Fibroblast of mammary gland (primary cell): Measurements from ENCODE around the gene PAX7.
A peak's percentile ranks its signal among the peaks of the same experiment; 100 is the strongest.
"Not testable (repeated sequence)": the region's sequence is repeated elsewhere in the genome, so short reads cannot be mapped to it uniquely, and the experiment has no call there.

Source experiments
- DNase-seq: peaks from one replicate; pipeline ENCODE4 v3.0.0-alpha.2; 2010; ENCODE audit warnings: low read depth
- H3K4me3 ChIP-seq: 2 replicates; pipeline ENCODE4 v1.5.1; 2011; ENCODE audit warnings: low read depth, mild to moderate bottlenecking, low read length, moderate library complexity; ENCODE audit not compliant: control insufficient read depth
- TF ChIP-seq, protein P1 (sequence below): conservative IDR thresholded peaks from 2 replicates; pipeline ENCODE4 v1.5.1; 2011; ENCODE audit warnings: low read depth, low read length, inconsistent platforms; ENCODE audit not compliant: control insufficient read depth, insufficient read depth

PAX7 gene

DNA sequence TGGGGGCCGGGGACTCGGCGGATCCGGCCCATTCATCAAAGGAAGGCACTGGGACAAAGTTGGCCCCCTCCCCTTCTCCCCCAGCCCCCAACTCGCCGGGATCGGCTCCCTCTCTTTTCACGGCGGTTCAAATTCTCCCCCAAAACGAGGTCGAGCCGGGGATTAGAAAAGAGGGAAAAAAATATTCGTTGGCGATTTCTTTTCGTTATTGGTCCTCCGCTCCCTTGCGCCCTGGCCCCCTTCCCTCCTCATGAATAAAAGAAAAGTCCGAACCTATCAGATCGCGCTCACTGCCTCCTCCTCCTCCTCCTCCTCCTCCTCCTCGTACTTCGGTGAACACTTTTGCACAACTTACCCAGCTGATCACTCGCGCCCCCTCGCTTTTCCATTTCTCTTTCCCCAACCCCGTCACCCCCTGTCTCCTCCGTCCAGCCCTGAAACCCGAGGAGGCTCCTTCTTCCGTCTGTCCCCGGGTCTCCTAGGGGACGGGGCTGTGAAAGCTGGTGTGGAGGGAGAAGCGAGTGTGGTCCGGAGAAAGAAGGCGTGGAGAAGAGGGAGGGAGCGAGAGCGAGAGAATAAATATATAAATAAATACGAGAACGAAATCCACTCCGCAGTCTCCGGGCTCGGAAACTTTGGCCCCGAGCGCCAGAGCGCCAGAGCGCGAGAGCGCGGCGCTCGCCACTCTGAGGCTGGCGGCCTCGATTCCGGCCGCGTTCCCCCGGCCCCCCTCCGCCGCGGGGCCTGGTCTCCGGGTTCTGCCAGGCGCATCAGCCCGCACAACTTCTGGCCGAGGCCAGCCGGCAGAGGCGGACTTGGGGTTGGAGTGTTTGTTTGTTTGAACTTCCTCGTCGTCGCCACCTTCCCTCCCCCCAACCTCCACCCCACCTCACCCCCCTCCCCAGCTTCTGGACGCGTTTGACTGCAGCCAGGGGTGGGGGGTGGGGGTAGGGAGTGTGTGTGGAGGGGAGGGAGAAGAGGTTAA, at the start of gene PAX7:
PAX7 (plus strand) TSS at position 336 of the 985 bp plus-strand sequence. CDS start 758 bp downstream, outside the sequence.
- H3K4me3 ChIP-seq, result no peak within 1 kb of the TSS
- DNase-seq, result no peak
- TF ChIP-seq, protein P1, sequence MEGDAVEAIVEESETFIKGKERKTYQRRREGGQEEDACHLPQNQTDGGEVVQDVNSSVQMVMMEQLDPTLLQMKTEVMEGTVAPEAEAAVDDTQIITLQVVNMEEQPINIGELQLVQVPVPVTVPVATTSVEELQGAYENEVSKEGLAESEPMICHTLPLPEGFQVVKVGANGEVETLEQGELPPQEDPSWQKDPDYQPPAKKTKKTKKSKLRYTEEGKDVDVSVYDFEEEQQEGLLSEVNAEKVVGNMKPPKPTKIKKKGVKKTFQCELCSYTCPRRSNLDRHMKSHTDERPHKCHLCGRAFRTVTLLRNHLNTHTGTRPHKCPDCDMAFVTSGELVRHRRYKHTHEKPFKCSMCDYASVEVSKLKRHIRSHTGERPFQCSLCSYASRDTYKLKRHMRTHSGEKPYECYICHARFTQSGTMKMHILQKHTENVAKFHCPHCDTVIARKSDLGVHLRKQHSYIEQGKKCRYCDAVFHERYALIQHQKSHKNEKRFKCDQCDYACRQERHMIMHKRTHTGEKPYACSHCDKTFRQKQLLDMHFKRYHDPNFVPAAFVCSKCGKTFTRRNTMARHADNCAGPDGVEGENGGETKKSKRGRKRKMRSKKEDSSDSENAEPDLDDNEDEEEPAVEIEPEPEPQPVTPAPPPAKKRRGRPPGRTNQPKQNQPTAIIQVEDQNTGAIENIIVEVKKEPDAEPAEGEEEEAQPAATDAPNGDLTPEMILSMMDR, result no peak

DNA sequence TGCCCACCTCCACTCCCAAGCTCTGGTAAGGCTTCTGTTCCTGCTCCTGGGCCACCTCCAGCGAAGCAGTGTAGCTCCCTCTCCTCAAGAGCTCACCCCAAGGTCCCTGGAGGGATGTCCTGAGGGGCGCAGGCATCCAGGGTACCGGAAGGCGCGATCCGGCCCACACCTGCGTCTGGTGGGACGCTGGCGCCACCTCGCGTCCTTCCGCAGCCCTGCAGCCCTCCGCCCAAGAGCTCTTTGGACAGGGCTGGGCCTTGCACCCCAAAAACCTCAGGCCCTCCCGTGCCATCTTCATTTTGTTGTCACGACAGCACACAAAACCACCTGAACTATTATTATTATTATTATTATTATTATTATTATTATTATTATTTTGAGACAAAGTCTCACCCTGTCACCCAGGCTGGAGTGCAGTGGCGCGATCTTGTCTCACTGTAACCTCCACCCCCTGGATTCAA, 49.2 kb upstream of the PAX7 start:
- H3K4me3 ChIP-seq, result no peak overlapping the region
- TF ChIP-seq, protein P1, result peak; percentile 70
- peak; percentile 8 for DNase-seq

DNA sequence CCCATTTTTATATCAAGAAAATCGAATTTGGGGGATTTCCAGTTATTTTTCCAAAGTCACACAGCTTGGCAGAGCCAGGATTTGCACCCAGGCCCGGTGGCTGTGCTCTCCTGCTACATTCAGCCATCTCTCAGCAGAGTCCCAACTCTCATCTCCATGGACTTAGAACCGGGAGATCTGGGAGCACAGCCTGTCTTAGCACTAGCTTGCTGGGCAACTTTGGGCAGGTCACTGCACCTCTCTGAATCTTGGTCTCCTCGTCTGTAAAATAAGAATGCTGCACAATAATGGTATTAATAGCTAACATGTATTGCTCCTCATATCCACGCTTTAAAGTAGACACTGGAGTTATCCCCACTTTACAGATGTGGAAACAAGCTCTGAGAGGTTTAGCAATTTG, 47.8 kb upstream of the PAX7 start:
- DNase-seq, result no peak
- no peak overlapping the region for H3K4me3 ChIP-seq
- TF ChIP-seq, protein P1, result no peak

DNA sequence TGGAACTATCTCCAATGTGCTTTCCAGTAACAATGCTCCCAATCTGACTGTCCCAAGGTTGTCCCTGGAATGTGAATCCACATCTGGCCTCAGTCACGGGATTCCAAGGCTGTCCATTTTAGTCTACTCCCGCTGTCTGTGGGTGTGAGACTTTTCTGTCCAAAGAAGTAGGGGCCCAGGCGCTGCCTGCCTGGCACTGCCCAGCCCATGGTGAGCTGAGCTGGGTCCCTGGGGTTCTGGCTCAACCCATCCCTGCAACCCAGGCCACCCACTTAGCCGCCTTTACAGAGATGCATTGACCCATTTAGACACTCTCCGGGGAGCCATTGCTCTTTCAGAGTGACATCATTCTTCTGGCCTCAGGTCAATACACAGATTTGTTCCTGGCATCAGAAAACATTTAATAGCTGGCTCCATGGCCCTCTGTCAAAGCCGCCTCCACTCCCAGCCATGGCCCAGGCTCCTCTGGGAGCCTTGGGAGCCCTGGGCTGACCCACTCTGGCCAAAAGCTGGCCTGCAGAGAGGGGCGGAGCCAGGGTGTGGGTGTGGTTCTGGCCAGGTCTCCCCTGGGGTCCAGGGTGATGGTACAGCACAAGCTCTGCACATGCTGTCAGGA, 47.2 kb upstream of the PAX7 start:
- TF ChIP-seq, protein P1, result no peak
- peak; percentile 24 for DNase-seq

DNA sequence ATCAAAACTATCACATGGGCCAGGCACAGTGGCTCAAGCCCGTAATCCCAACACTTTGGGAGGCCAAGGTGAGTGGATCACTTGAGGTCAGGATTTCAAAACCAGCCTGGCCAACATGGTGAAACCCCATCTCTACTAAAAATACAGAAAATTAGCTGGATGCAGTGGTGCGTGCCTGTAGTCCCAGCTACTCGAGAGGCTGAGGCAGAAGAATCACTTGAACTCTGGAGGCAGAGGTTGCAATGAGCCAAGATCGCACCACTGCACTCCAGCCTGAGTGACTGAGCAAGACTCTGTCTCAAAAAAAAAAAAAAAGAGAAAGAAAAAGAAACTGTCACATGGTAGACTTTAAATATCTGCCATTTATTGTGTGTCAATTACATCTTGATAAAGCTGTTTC, 44.6 kb upstream of the PAX7 start:
- DNase-seq, H3K4me3 ChIP-seq: not testable (repeated sequence)

More for the DNA sequence above, 47.2 kb upstream of the PAX7 start:
- H3K4me3 ChIP-seq, result no peak overlapping the region

DNA sequence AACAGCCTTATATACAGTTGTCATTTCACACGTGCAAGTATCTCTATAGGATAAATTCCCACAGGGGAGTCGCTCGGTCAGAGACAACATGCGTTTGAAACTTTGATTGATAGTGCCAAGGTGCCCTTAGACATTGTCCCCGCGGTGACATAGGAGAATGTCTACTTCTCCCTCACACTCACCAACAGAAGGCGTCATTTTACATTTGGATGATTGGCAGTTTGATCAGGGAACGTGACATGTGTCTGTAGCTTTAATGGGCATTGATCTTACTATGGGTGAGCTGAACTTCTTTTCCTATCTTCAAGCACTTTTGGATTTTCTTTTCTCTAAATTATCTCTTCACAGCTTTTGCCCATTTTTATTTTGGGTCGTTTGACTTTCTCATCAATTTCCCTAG, 42.6 kb upstream of the PAX7 start:
- TF ChIP-seq, protein P1, result no peak
- no peak overlapping the region for H3K4me3 ChIP-seq
- no peak for DNase-seq

DNA sequence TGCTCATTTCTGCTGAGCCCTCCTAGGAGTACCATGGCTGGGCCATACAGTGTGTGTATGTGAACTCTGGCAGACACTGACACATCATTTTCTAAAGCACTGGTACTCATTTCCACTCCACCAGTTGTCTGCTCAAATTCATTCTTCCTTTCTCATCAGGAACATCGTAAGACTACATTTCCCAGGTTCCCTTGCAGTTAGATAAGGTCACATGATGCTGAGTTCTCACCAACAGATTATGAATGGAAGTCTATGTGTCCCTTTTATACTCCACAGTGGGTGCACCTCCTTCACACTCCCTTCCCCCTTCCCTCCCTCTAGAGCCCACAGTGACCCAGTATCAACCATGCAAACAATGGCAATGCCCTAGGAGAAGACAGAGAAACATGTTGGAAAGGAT, 38.3 kb upstream of the PAX7 start:
- H3K4me3 ChIP-seq, result no peak overlapping the region
- TF ChIP-seq, protein P1, result no peak
- no peak for DNase-seq
